GM10266 (cell line): Measurements from ENCODE around the gene GOSR2.

Experiments used
- DNase-seq: peaks from one replicate; pipeline ENCODE4 v3.0.0; 2012; ENCODE audit errors: extremely low spot score
- CTCF ChIP-seq: IDR thresholded peaks from 2 replicates; pipeline ENCODE4 v1.5.1; 2012; ENCODE audit warnings: mild to moderate bottlenecking, low read depth; ENCODE audit not compliant: control insufficient read depth, insufficient read depth; ENCODE audit errors: missing control alignments

GOSR2 gene

DNA sequence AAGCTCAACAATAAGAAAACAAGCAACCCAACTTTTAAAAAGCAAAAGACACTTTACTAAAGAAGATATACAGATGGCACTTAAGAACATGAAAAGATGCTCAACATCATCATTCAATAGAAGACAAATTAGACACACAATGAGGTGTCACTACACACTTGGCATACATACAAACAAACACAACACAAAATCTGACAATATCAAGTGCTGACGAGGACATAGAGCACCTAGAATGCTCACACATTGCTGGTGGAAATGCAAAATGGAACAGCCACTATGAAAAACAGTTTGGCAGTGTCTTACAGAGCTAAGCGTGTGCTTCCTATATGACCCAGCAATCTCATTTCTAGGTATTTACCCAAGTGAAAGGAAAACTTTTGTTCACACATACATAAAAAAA is 37.2 kb downstream of the GOSR2 start:
- TF ChIP-seq CTCF: no peak
- DNase-seq: no peak

GRCh38 chr17:46962374-46962790 is 39.4 kb downstream of the GOSR2 start:
- TF ChIP-seq CTCF: no peak
- DNase-seq: no peak

DNA sequence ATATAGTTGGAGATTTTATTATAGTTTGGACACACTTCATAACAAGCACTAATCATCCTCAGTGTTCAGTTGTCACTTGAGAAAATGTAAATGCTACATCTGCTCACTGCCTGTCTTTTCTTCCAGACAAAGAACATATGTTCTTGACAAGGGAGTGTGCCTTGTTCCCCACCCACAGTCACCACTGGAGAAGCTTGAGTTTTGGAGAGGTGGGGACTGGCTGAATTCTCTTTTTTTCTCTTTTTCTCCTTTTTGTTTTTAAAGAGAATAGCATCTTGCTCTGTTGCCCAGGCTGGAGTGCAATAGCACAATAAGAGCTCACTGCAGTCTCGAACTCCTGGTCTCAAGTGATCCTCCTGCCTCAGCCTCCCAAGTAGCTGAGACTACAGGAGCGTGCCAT is 40.6 kb downstream of the GOSR2 start:
- DNase-seq: no peak
- no peak for TF ChIP-seq CTCF

DNA sequence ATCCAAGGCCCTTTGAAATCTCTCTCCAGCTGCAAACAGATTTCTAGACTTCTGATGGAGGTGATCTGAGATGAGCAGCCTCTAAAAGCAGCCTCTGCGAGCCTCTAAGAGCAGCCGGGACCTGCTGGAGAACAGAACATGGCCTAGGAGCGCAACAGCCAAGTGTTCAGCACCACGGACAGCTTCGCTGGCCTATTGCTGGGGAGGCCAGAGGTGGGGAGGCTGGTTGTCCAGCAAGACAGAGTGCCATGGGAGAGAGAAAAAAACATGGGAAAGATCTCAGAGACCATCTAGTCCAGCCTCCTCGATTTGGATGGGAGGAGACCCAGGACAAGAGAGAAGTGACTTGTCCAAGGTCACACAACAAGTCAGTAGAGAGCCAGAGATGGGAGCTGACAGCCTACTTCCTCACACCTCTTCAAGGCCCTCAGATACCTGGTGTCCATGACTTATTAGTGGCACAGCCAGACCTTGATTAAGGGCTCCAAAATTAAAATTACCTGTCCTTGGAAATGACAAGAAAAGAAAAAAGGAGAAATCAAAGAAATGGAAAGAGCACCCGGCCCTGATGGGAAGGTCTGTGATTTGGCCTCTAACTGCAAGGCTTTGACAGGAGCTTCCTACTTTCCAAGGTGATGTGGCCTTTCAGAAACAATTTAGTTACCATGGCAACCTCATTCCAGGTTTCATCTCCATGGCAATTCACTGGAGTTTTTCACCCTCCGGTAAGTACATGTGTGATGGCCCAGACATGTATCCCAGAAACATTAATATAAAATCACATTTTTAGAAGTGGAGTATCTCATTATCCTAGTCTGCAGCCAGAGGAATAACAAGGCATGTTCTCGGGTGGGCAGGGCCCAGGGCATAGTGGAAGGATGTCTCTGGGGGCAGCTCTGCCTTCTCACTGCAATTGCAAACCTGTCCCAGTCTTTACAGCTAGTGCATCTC is 41.6 kb downstream of the GOSR2 start:
- DNase-seq: no peak
- no peak for TF ChIP-seq CTCF

DNA sequence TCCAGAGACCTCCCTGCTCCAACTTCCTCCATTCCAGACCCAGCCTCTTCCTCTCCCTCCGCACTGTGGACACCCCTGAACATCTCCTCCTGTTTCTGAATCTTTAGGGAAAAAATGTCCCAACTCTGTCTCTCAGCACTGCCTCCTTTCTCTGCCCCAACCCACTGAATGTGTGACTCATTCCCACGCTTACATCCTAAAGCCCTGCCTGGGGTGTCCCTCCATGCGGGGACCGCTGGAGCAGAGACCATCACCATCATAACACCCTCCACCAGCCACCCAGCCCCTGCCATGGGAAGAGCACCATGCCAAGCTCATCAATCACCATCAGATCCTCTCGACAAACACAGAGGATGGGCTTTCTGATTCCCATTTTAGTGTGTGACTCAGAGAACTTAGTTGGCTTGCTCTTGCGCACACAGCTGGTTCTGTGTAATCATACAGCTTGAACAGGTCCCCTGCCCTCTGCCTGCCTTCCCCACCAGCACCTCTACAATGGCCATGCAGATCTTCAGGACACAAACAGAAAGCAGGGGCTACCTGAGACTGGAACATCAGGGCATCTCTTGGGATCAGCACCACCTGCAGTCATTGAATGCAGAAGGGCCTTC is 45.4 kb downstream of the GOSR2 start:
- DNase-seq: no peak
- TF ChIP-seq CTCF: no peak

GRCh38 chr17:46968896-46969295 is 45.9 kb downstream of the GOSR2 start:
- DNase-seq: no peak
- no peak for TF ChIP-seq CTCF
